ENCODE measurements around the gene BBS1. TPM values are rescaled to one million over a fixed set of nuclear protein-coding genes. Genes with fewer than 3 reads are reported as not detected.
A peak's percentile ranks its signal among the peaks of the same experiment; 100 is the strongest.

BBS1 gene
- total RNA-seq, 1 experiment from 2014 or later = 47.1 TPM

- BruUV-seq (replicated peaks) = no TSS peak
- CTCF ChIA-PET = interaction anchor here (0.6 to 1.0 kb wide), 4 partner anchors 8 to 148 kb away, joined by 3 to 4 read pairs (median 4); partner anchors contain the start of genes MRPL11 and PELI3
These were observed 34.1 kb upstream of the BBS1 start for GRCh38 chr11:66476173-66476840.

DNA sequence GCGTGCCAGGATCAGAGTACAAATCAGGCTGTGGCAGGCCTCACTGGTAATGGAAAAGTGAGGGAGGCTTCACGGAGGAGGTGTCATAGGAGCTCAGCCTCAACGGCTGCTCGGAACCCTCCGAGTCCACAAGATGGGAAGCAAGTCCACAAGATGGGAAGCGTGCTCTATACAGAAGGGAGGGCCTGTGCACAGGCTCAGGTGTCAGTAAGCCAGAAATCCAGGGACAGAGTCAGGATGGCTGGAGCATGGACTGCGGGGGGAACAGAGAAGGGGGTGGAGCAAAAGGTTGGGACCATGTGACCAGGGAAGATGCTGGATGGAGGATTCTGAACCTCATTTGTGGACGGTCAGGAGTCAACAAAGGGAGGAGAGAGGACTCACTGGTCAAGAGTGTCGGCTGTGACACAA, 33.6 kb upstream of the BBS1 start:
- H3K9me3 Mint-ChIP-seq (ENCODE audit: unreplicated experiment) = no peaks in the 10 kb centered on the region
- no peak overlapping the region for H3K4me3 Mint-ChIP-seq (ENCODE audit: unreplicated experiment)
- peaks cover 58% of the 10 kb centered on the region for H3K36me3 Mint-ChIP-seq (ENCODE audit: insufficient read depth, unreplicated experiment)
- H3K4me1 ChIP-seq = peaks cover 6% of the 10 kb centered on the region; the same call in 1 of the 2 replicates
- ChIA-PET CTCF (interaction anchor here (0.9 to 1.0 kb wide), 2 partner anchors 9 to 38 kb away, joined by 3 to 4 read pairs; partner anchors contain the start of gene MRPL11), POLR2A (no interaction called here)
- H3K27me3 Mint-ChIP-seq (ENCODE audit: insufficient read depth, unreplicated experiment) = no peaks in the 10 kb centered on the region
- no peaks in the 10 kb centered on the region for H3K27me3 ChIP-seq (replicated peaks; ENCODE audit: control insufficient read depth, insufficient read depth, low read length)
- intact Hi-C loops (cut with micrococcal nuclease; ENCODE audit: unreplicated experiment) = no loop called here
- no peaks in the 10 kb centered on the region for H3K9me3 ChIP-seq
- no TSS peak for BruUV-seq (replicated peaks)
- DNase-seq = peak in 1 of 2 experiments; percentile 52
- no peak overlapping the region for H3K4me3 ChIP-seq (ENCODE audit: low read depth, low read length)
- peak overlapping the region; percentile 2 for H3K27ac Mint-ChIP-seq (ENCODE audit: unreplicated experiment)
- H3K4me1 Mint-ChIP-seq (ENCODE audit: low read depth, unreplicated experiment) = peaks cover 17% of the 10 kb centered on the region
- no peaks in the 10 kb centered on the region for H3K36me3 ChIP-seq (ENCODE audit: control insufficient read depth, insufficient read depth, low read length)
- TF ChIP-seq, protein P1, sequence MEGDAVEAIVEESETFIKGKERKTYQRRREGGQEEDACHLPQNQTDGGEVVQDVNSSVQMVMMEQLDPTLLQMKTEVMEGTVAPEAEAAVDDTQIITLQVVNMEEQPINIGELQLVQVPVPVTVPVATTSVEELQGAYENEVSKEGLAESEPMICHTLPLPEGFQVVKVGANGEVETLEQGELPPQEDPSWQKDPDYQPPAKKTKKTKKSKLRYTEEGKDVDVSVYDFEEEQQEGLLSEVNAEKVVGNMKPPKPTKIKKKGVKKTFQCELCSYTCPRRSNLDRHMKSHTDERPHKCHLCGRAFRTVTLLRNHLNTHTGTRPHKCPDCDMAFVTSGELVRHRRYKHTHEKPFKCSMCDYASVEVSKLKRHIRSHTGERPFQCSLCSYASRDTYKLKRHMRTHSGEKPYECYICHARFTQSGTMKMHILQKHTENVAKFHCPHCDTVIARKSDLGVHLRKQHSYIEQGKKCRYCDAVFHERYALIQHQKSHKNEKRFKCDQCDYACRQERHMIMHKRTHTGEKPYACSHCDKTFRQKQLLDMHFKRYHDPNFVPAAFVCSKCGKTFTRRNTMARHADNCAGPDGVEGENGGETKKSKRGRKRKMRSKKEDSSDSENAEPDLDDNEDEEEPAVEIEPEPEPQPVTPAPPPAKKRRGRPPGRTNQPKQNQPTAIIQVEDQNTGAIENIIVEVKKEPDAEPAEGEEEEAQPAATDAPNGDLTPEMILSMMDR (IDR thresholded peaks at IDR 0.05; ENCODE audit: insufficient read depth in 1 of 2, low read depth in 1 of 2, low read length in 1 of 2, severe bottlenecking in 1 of 2, unreplicated experiment in 1 of 2) = no peak

More at GRCh38 chr11:66476173-66476840, 34.1 kb upstream of the BBS1 start:
- TF ChIP-seq, protein P1 (IDR thresholded peaks at IDR 0.05; ENCODE audit: insufficient read depth in 1 of 2, low read depth in 1 of 2, low read length in 1 of 2, severe bottlenecking in 1 of 2, unreplicated experiment in 1 of 2) = no peak
- Mint-ChIP-seq H3K4me1 (ENCODE audit: low read depth, unreplicated experiment) (peaks cover 17% of the 10 kb centered on the region), H3K36me3 (ENCODE audit: insufficient read depth, unreplicated experiment) (peaks cover 58% of the 10 kb centered on the region), H3K27ac (ENCODE audit: unreplicated experiment) (peak overlapping the region; percentile 2), H3K27me3 (ENCODE audit: insufficient read depth, unreplicated experiment) (no peaks in the 10 kb centered on the region), H3K9me3 (ENCODE audit: unreplicated experiment) (no peaks in the 10 kb centered on the region), H3K4me3 (ENCODE audit: unreplicated experiment) (no peak overlapping the region)
- POLR2A ChIA-PET = no interaction called here
- Histone ChIP-seq H3K27me3 (replicated peaks; ENCODE audit: control insufficient read depth, insufficient read depth, low read length) (no peaks in the 10 kb centered on the region), H3K36me3 (ENCODE audit: control insufficient read depth, insufficient read depth, low read length) (no peaks in the 10 kb centered on the region), H3K4me1 (peaks cover 6% of the 10 kb centered on the region; the same call in 1 of the 2 replicates), H3K9me3 (no peaks in the 10 kb centered on the region), H3K4me3 (ENCODE audit: low read depth, low read length) (no peak overlapping the region)
- peak in 1 of 2 experiments; percentile 44 for DNase-seq
- intact Hi-C loops (cut with micrococcal nuclease; ENCODE audit: unreplicated experiment) = no loop called here

DNA sequence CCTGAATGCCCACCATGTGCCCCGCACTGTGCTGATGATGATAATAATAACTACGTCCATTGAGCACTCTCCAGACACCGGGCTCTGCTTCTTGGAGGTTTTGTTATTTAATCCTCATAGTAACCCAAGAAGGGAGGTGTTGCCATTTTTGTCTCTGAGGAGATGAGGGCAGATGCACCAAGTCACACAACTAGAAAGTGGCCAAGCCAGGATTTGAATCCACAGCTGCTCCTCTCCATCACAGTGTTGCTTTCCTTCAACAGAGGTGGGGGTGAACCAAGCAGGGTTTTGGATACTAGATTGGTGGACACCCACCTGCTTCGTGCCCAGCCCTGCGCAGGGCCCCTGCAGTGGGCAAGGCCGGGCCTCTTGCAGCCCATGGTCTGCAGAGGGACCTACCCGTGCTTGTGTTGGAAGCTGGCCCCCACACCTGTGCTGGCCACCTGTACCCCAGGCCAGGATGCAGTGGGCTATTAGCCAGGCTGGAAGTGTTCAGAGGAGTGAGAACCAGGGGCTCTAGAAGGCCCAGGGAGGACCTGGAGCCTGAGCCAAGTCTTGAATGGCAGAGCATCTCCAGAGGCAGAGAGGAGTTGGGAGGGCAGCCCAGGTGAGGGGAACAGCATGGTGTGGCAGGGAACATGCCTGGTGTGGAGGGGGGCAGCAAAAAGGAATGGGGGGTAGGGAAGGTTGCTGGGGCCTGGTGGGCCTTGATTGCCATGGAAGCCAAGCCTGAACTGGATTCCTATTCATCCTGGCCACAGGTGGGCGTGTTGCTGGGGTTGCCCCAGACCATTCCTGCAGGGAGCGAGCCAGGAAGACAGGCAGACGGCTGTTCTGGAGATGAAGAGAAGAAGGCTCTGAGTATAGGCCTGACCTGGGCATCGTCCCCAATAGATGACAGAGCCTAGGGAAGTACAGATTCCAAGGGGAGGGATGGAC, 32.9 kb upstream of the BBS1 start:
- H3K4me1 Mint-ChIP-seq (ENCODE audit: low read depth, unreplicated experiment) = peaks cover 21% of the 10 kb centered on the region
- Histone ChIP-seq H3K4me3 (ENCODE audit: low read depth, low read length) (no peak overlapping the region), H3K4me1 (peaks cover 6% of the 10 kb centered on the region; the same call in 1 of the 2 replicates), H3K27me3 (replicated peaks; ENCODE audit: control insufficient read depth, insufficient read depth, low read length) (no peaks in the 10 kb centered on the region), H3K9me3 (no peaks in the 10 kb centered on the region), H3K36me3 (ENCODE audit: control insufficient read depth, insufficient read depth, low read length) (no peaks in the 10 kb centered on the region)
- H3K27ac Mint-ChIP-seq (ENCODE audit: unreplicated experiment) = peak overlapping the region; percentile 14
- no peaks in the 10 kb centered on the region for H3K9me3 Mint-ChIP-seq (ENCODE audit: unreplicated experiment)
- POLR2A ChIA-PET = interaction anchor here (0.5 kb wide), 1 partner anchor 11 kb away, joined by 6 read pairs; the partner anchor contains the start of gene PELI3
- peak overlapping the region; percentile 89 for H3K4me3 Mint-ChIP-seq (ENCODE audit: unreplicated experiment)
- TF ChIP-seq, protein P1 (IDR thresholded peaks at IDR 0.05; ENCODE audit: insufficient read depth in 1 of 2, low read depth in 1 of 2, low read length in 1 of 2, severe bottlenecking in 1 of 2, unreplicated experiment in 1 of 2) = no peak
- intact Hi-C loops (cut with micrococcal nuclease; ENCODE audit: unreplicated experiment) = no loop called here
- CTCF ChIA-PET = interaction anchor here (0.7 to 3.2 kb wide), 4 partner anchors 9 to 146 kb away, joined by 5 to 44 read pairs (median 24); partner anchors contain the start of genes MRPL11, NPAS4 and PELI3
- no peaks in the 10 kb centered on the region for H3K27me3 Mint-ChIP-seq (ENCODE audit: insufficient read depth, unreplicated experiment)
- no TSS peak for BruUV-seq (replicated peaks)
- DNase-seq = peak in 1 of 2 experiments; percentile 60
- peaks cover 58% of the 10 kb centered on the region for H3K36me3 Mint-ChIP-seq (ENCODE audit: insufficient read depth, unreplicated experiment)

Measured in Caco-2 (cell line).